SK-N-SH (cell line): ENCODE results near the gene MT1H. TPM values are rescaled to one million over a fixed set of nuclear protein-coding genes. Genes with fewer than 3 reads are reported as not detected.

Experiments
- CTCF ChIA-PET: fragments of 300-600, 350-600 bp; formaldehyde crosslinking; extraction: SDS; loops from one replicate; lab custom pipeline; 2021; lab: Yijun Ruan, JAX
- POLR2A ChIA-PET: fragments of 350-600 bp; sonication (Branson Sonifier 250); formaldehyde crosslinking; extraction: SDS; loops from one replicate; lab custom pipeline; 2020; ENCODE audit warnings: antibody characterized with exemption, inconsistent platforms; lab: Yijun Ruan, JAX
- DNase-seq: peaks from one replicate; pipeline ENCODE4 v3.0.0; 2012
- H2AFZ ChIP-seq: fragments of 200-600 bp; sonication (generic); 2 replicates; pipeline ENCODE4 v1.8.1; 2016; ENCODE audit warnings: antibody characterized with exemption, mild to moderate bottlenecking, low read depth
- H3F3A ChIP-seq: fragments of 200-600 bp; sonication (generic); replicated peaks from 2 replicates; pipeline ENCODE3; 2016; ENCODE audit warnings: antibody characterized with exemption, mild to moderate bottlenecking; ENCODE audit not compliant: insufficient read depth
- H3K27ac ChIP-seq, 2 experiments: fragments of 200-500 bp in 1 of 2; fragments of 200-600 bp in 1 of 2; sonication (Bioruptor generic) in 1 of 2; sonication (generic), shearing (Covaris generic) in 1 of 2; 2 replicates each; pipeline versions ENCODE4 v1.5.1 to v1.6.1; 2014 to 2016; ENCODE audit warnings: low read depth in 2 of 2, inconsistent platforms in 1 of 2, low read length in 1 of 2, mild to moderate bottlenecking in 1 of 2, mixed read lengths in 1 of 2
- H3K27me3 ChIP-seq: fragments of 200-600 bp; sonication (generic), shearing (Covaris generic); 2 replicates; pipeline ENCODE4 v1.6.1; 2016; ENCODE audit warnings: mixed run types; ENCODE audit not compliant: insufficient read depth
- H3K36me3 ChIP-seq, 2 experiments: fragments of 200-500 bp in 1 of 2; fragments of 200-600 bp in 1 of 2; sonication (Bioruptor generic) in 1 of 2; sonication (generic) in 1 of 2; replicated peaks in 1 of 2; 2 replicates each; pipeline versions ENCODE3 to v1.5.1; 2014 to 2016; ENCODE audit warnings: low read length in 1 of 2, mild to moderate bottlenecking in 1 of 2; ENCODE audit not compliant: insufficient read depth in 2 of 2, control insufficient read depth in 1 of 2
- H3K4me1 ChIP-seq, 2 experiments: fragments of 200-500 bp in 1 of 2; fragments of 200-600 bp in 1 of 2; sonication (Bioruptor generic) in 1 of 2; sonication (generic), shearing (Covaris generic) in 1 of 2; 2 replicates each; pipeline versions ENCODE4 v1.5.1 to v1.6.1; 2014 to 2016; ENCODE audit warnings: low read depth in 1 of 2, low read length in 1 of 2, mixed run types in 1 of 2; ENCODE audit not compliant: insufficient read depth in 2 of 2, control insufficient read depth in 1 of 2
- H3K4me2 ChIP-seq: fragments of 200-600 bp; sonication (generic), shearing (Covaris generic); 2 replicates; pipeline ENCODE4 v1.6.1; 2017; ENCODE audit warnings: mixed run types
- H3K4me3 ChIP-seq, 2 experiments: fragments of 200-500 bp in 1 of 2; fragments of 200-600 bp in 1 of 2; sonication (Bioruptor generic) in 1 of 2; sonication (generic), shearing (Covaris generic) in 1 of 2; 2 replicates each; pipeline versions ENCODE4 v1.5.1 to v1.8.1; 2014 to 2016; ENCODE audit warnings: low read depth in 2 of 2, inconsistent platforms in 1 of 2, low read length in 1 of 2, mild to moderate bottlenecking in 1 of 2, mixed read lengths in 1 of 2, moderate library complexity in 1 of 2
- H3K79me2 ChIP-seq: fragments of 200-600 bp; sonication (generic); 2 replicates; pipeline ENCODE4 v1.8.1; 2017; ENCODE audit warnings: mild to moderate bottlenecking; ENCODE audit not compliant: insufficient read depth
- H3K9ac ChIP-seq: fragments of 200-600 bp; sonication (generic); 2 replicates; pipeline ENCODE4 v1.6.1; 2017; ENCODE audit warnings: mixed run types
- H3K9me2 ChIP-seq: fragments of 200-600 bp; sonication (generic); 2 replicates; pipeline ENCODE4 v1.6.1; 2017; ENCODE audit warnings: mixed run types
- H3K9me3 ChIP-seq: fragments of 200-600 bp; sonication (generic); 2 replicates; pipeline ENCODE4 v1.6.1; 2017; ENCODE audit warnings: mixed run types, mild to moderate bottlenecking, moderate library complexity
- H4K20me1 ChIP-seq: fragments of 200-600 bp; sonication (generic); 2 replicates; pipeline ENCODE4 v1.6.1; 2017; ENCODE audit warnings: mild to moderate bottlenecking, mixed run types; ENCODE audit not compliant: insufficient read depth
- ELF1 ChIP-seq: IDR thresholded peaks from 2 replicates; pipeline ENCODE4 v1.4.0; 2012
- FOXM1 ChIP-seq: IDR thresholded peaks from 2 replicates; pipeline ENCODE4 v1.4.0; 2012; ENCODE audit warnings: low read depth, mild to moderate bottlenecking
- GATA2 ChIP-seq: sonication (generic); formaldehyde crosslinking; IDR thresholded peaks from 2 replicates; pipeline ENCODE4 v1.5.0; 2020; ENCODE audit warnings: mild to moderate bottlenecking, missing genetic modification reagents
- JUND ChIP-seq: IDR thresholded peaks from 2 replicates; pipeline ENCODE4 v1.4.0; 2012
- MEF2A ChIP-seq: IDR thresholded peaks from 2 replicates; pipeline ENCODE4 v1.4.0; 2012; ENCODE audit warnings: low read depth, borderline replicate concordance
- MXI1 ChIP-seq: IDR thresholded peaks from 2 replicates; pipeline ENCODE4 v1.6.1; 2012; ENCODE audit warnings: mild to moderate bottlenecking, low read depth, low read length, improper control_type of control experiment
- NFIC ChIP-seq: IDR thresholded peaks from 2 replicates; pipeline ENCODE4 v1.4.0; 2012; ENCODE audit warnings: borderline replicate concordance
- POLR2AphosphoS5 ChIP-seq: IDR thresholded peaks from 2 replicates; pipeline ENCODE4 v1.6.1; 2012; ENCODE audit warnings: low read depth, low read length
- RCOR1 ChIP-seq: fragments of 150-350 bp; IDR thresholded peaks from 2 replicates; pipeline ENCODE4 v1.6.1; 2017; ENCODE audit warnings: antibody characterized with exemption, low read length
- RFX5 ChIP-seq: IDR thresholded peaks from 2 replicates; pipeline ENCODE4 v1.6.1; 2012; ENCODE audit warnings: mild to moderate bottlenecking, improper control_type of control experiment, low read length
- SIN3A ChIP-seq: IDR thresholded peaks from 2 replicates; pipeline ENCODE4 v1.6.1; 2012; ENCODE audit warnings: low read depth, mild to moderate bottlenecking, low read length, moderate library complexity, borderline replicate concordance
- SMC3 ChIP-seq: IDR thresholded peaks from 2 replicates; pipeline ENCODE4 v1.6.1; 2012; ENCODE audit warnings: low read depth, low read length, improper control_type of control experiment
- TAF1 ChIP-seq: IDR thresholded peaks from 2 replicates; pipeline ENCODE4 v1.6.1; 2012; ENCODE audit warnings: low read depth, mild to moderate bottlenecking, low read length, moderate library complexity, borderline replicate concordance
- TCF12 ChIP-seq: IDR thresholded peaks from 2 replicates; pipeline ENCODE4 v1.4.0; 2012
- YY1 ChIP-seq: IDR thresholded peaks from 2 replicates; pipeline ENCODE4 v1.4.0; 2012; ENCODE audit warnings: low read depth, mild to moderate bottlenecking
- WGBS: methylation state at CpG from one replicate; pipeline ENCODE4 v1.1.6; 2017; ENCODE audit warnings: low lambda C conversion rate; 5-methylcytosine and 5-hydroxymethylcytosine counted together
- polyA plus RNA-seq, 3 experiments: library from polyadenylated mRNA; depleted of rRNA; stranded (reverse); fragments of >200 nt; gene quantifications; 2 replicates each; pipeline ENCODE4 v1.2.3, GENCODE V29; 2012
- TF ChIP-seq, protein P1 (sequence below): IDR thresholded peaks from 2 replicates; pipeline ENCODE4; 2012
- TF ChIP-seq, protein P2 (sequence below): fragments of 150-350 bp; IDR thresholded peaks from 2 replicates; pipeline ENCODE4 v1.6.1; 2016; ENCODE audit warnings: mild to moderate bottlenecking, low read depth, low read length
- TF ChIP-seq, protein P3 (sequence below): IDR thresholded peaks from 2 replicates; pipeline ENCODE4 v1.4.0; 2012; ENCODE audit warnings: low read depth, borderline replicate concordance
- TF ChIP-seq, protein P4 (sequence below): IDR thresholded peaks from 2 replicates; pipeline ENCODE4 v1.6.1; 2012; ENCODE audit warnings: mild to moderate bottlenecking, low read depth, low read length, moderate library complexity

MT1H gene
- polyA plus RNA-seq, 1 of the 3 experiments (the other 2 are of a cell fraction), result not detected

DNA sequence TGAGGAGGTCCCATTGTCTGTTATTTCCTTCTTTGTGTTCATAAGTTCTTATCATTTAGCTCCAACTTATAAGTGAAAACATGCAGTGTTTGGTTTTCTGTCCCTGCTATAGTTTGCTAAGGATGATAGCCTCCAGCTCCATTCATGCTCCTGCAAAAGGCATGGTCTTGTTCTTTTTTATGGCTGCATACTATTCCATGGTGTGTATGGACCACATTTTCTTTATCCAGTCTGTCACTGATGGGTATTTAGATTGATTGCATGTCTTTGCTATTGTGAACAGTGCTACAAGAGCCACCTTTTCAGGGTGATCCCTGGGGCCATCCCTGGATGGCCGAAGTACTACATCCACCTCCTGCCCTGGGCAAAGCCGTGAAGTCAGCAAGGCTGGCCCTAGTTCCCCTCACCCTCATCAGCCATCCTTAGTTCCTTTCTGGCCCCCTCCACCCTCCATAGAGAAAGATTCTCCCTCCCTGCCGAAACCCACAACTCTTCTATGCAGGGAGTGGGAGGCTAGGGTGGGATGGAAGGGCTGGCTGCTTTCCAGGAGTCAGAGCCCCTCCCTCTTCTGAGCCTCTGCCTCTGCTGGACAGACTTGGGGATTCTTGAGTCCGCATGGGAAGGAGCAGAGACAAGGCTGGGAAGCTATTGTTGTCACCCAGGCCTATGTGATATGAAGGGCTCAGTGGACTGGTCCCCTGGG is 21.0 kb downstream of the MT1H start:
- ChIA-PET POLR2A (no interaction called here), CTCF (interaction anchor here (1.2 kb wide), 1 partner anchor 12 kb away, joined by 3 read pairs; no protein-coding TSS in a partner anchor)
- Histone ChIP-seq H3K9me3 (no peaks in the 10 kb centered on the region), H3K4me3 (no peak overlapping the region), H3K9ac (no peak overlapping the region), H3K79me2 (no peaks in the 10 kb centered on the region), H4K20me1 (no peaks in the 10 kb centered on the region), H3K9me2 (no peaks in the 10 kb centered on the region), H2AFZ (no peak overlapping the region), H3K27me3 (no peaks in the 10 kb centered on the region), H3K4me2 (no peak overlapping the region), H3K27ac (no peak overlapping the region), H3K4me1 (no peaks in the 10 kb centered on the region; a peak in 1 of 4 replicates), H3K36me3 (no peaks in the 10 kb centered on the region), H3F3A (no peaks in the 10 kb centered on the region)
- DNase-seq, result no peak
- WGBS, result 92% methylated on average over 4 of the region's 4 CpGs
- TF ChIP-seq SMC3 (no peak), JUND (no peak), RCOR1 (no peak), FOXM1 (no peak), GATA2 (no peak), MXI1 (no peak), MEF2A (no peak), TCF12 (no peak), YY1 (no peak), POLR2AphosphoS5 (no peak), ELF1 (no peak), NFIC (no peak), RFX5 (no peak), TAF1 (no peak)
- TF ChIP-seq, protein P1, sequence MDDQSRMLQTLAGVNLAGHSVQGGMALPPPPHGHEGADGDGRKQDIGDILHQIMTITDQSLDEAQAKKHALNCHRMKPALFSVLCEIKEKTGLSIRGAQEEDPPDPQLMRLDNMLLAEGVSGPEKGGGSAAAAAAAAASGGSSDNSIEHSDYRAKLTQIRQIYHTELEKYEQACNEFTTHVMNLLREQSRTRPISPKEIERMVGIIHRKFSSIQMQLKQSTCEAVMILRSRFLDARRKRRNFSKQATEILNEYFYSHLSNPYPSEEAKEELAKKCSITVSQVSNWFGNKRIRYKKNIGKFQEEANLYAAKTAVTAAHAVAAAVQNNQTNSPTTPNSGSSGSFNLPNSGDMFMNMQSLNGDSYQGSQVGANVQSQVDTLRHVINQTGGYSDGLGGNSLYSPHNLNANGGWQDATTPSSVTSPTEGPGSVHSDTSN, result no peak

DNA sequence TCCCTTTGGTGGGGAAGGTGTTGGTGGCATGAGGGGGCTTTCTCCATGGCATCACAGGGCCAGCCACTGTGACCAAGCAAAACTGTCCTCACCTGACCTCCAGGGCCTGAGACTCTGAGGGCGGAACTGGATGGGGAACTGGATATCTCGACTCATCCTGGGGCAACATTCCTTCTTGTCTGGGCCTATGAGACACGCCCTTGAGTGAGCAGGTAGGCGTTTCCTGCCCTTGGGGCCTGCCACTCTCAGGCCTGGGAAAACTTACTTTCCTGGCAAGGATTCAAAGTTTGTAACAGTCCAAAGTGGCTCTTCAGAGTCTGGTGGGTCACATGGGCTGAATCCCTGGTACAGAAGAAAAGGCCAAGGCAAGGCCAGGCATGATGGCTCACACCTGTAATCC is 22.3 kb downstream of the MT1H start:
- no peaks in the 10 kb centered on the region for H3F3A ChIP-seq
- WGBS, result 71% methylated on average over 3 of the region's 4 CpGs
- H3K4me2 ChIP-seq, result no peak overlapping the region
- DNase-seq, result no peak
- no peak overlapping the region for H3K4me3 ChIP-seq
- ChIA-PET CTCF (interaction anchor here (2.3 kb wide), 1 partner anchor 10 kb away, joined by 8 read pairs; no protein-coding TSS in a partner anchor), POLR2A (no interaction called here)
- H4K20me1 ChIP-seq, result no peaks in the 10 kb centered on the region
- no peaks in the 10 kb centered on the region for H3K79me2 ChIP-seq
- H3K9ac ChIP-seq, result no peak overlapping the region
- TF ChIP-seq TCF12 (no peak), SIN3A (no peak), TAF1 (no peak)
- TF ChIP-seq, protein P1, result 0 out of 2 replicates have a peak, but pooled peaks have one; percentile 19
- TF ChIP-seq, protein P2, sequence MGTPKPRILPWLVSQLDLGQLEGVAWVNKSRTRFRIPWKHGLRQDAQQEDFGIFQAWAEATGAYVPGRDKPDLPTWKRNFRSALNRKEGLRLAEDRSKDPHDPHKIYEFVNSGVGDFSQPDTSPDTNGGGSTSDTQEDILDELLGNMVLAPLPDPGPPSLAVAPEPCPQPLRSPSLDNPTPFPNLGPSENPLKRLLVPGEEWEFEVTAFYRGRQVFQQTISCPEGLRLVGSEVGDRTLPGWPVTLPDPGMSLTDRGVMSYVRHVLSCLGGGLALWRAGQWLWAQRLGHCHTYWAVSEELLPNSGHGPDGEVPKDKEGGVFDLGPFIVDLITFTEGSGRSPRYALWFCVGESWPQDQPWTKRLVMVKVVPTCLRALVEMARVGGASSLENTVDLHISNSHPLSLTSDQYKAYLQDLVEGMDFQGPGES, result no peak
- TF ChIP-seq, protein P3, sequence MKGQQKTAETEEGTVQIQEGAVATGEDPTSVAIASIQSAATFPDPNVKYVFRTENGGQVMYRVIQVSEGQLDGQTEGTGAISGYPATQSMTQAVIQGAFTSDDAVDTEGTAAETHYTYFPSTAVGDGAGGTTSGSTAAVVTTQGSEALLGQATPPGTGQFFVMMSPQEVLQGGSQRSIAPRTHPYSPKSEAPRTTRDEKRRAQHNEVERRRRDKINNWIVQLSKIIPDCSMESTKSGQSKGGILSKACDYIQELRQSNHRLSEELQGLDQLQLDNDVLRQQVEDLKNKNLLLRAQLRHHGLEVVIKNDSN, result peak; percentile 25; the same call in 1 of the 2 replicates
- TF ChIP-seq, protein P4, sequence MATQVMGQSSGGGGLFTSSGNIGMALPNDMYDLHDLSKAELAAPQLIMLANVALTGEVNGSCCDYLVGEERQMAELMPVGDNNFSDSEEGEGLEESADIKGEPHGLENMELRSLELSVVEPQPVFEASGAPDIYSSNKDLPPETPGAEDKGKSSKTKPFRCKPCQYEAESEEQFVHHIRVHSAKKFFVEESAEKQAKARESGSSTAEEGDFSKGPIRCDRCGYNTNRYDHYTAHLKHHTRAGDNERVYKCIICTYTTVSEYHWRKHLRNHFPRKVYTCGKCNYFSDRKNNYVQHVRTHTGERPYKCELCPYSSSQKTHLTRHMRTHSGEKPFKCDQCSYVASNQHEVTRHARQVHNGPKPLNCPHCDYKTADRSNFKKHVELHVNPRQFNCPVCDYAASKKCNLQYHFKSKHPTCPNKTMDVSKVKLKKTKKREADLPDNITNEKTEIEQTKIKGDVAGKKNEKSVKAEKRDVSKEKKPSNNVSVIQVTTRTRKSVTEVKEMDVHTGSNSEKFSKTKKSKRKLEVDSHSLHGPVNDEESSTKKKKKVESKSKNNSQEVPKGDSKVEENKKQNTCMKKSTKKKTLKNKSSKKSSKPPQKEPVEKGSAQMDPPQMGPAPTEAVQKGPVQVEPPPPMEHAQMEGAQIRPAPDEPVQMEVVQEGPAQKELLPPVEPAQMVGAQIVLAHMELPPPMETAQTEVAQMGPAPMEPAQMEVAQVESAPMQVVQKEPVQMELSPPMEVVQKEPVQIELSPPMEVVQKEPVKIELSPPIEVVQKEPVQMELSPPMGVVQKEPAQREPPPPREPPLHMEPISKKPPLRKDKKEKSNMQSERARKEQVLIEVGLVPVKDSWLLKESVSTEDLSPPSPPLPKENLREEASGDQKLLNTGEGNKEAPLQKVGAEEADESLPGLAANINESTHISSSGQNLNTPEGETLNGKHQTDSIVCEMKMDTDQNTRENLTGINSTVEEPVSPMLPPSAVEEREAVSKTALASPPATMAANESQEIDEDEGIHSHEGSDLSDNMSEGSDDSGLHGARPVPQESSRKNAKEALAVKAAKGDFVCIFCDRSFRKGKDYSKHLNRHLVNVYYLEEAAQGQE, result no peak
- no peaks in the 10 kb centered on the region for H3K36me3 ChIP-seq
- no peaks in the 10 kb centered on the region for H3K9me3 ChIP-seq
- no peaks in the 10 kb centered on the region for H3K27me3 ChIP-seq
- peak overlapping the region; percentile 22; the same call in 1 of the 2 replicates for H2AFZ ChIP-seq
- no peaks in the 10 kb centered on the region for H3K9me2 ChIP-seq
- H3K27ac ChIP-seq, result peak overlapping the region in 1 of 2 experiments; percentile 33; a peak in 1 of 4 replicates
- no peaks in the 10 kb centered on the region; a peak in 1 of 4 replicates for H3K4me1 ChIP-seq
